ENCODE results near the gene CRIP2.

The CRIP2 gene

DNA sequence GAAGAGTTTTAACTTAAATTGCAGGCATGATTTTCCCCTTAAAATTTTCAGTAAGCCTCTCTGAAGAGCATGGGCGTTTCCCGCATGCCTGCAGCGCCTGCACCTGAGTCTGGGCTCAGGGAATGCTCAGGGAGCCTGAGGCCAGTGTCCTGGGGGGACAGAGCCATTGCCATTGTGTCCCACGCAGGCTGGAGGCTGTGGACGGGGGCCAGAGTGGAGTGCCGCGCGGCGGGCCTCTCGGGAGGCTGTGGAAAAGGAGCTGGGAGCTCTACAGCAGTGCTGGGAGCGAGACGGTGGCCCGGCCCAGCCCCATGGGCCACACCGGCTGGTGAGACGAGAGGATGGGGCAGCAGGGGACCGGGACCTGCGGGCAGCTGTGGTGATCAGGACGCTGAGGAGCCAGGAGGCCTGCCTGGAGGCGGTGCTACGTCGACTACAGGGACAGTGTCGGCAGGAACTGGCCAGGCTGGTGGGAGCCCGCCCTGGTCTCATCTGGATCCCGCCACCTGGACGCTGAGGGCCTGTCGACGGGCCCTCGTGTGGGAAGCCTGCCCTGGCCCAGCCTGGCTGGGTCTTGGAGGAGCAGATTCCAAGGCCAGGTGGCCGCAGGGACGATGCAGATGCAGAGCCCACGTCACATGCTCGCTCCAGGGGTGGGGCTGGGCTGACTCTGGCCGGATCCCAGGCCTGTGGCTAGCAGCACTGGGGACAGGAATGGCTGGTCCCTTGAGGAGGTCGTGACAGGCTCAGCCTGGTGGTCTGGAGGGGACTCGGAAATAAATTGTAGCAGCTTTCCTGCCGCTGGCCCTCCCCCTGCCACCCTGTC lies 24.0 kb downstream of the CRIP2 start:
- DNase-seq (ENCODE audit: low read depth), result no peak

DNA sequence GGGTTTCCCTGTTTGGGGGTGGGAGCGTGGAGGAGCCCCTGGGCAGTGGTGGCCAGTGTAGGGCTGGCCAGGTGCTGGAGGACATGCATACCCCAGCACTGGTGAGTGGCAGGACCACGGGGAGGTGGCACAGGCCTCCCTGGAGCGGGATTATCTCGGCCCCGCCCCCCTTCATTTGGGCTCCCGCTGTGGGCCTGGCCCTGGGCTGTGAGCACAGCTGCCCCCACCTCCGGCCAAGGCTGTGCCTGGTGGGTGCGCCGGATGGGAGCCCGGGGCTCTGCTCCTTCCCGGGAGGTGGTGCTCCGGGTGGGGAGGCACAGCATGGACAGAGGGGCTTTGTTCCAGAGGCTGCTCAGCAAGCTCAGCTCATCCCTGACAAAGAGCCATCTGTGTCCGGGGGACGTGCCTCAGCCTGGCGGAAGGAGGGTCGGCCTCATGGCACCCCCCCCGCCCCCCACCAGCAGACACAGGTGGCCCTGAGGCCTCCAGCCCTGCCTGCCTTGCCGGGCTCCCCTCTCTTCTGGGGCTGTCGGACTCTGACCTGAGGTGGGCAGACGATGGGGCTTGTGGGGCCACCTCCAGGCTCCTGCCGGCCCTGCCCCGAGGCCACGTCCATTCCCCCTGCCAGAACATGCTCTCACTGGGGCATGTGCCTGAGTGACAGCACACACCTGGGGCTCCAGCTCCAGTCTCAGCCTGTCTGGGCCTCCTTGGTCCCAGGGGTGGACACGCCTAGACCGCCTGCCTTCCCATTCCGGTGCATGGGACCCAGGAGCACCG lies 24.8 kb downstream of the CRIP2 start:
- no peak for DNase-seq (ENCODE audit: low read depth)

DNA sequence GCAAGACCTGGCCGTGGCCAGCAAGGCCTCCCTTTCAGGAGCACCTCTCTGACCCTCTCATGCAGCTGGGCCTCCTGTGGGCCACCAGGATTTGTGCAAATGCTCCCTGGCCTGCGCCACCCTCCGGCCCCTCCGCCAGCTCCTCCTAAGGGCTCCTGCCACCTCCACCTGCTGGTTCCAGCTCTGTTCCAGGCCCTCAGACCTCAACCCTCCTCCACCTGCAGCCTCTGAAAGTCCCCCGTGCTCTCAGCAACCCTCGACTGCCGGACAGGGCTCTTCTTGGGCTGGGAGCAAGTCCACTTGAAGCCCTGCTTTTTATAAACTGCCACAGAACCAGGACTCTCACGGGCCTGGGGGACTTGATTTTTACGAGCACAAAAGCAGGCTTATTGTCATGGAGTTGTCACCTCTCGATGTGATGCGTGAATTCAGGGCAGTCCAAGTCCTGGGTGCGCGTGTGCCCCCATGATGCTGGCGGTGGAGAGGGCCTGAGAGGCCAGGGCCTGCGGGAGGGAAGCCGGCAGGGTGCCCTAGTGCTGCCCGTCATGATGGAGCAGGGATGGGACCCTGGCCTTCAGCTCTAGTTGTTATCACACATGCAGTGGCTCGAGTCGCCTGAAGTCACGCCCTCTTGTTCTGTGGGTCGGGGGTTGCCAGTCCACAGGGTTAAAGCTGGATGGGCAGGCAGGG lies 25.6 kb downstream of the CRIP2 start:
- no peak for DNase-seq (ENCODE audit: low read depth)

DNA sequence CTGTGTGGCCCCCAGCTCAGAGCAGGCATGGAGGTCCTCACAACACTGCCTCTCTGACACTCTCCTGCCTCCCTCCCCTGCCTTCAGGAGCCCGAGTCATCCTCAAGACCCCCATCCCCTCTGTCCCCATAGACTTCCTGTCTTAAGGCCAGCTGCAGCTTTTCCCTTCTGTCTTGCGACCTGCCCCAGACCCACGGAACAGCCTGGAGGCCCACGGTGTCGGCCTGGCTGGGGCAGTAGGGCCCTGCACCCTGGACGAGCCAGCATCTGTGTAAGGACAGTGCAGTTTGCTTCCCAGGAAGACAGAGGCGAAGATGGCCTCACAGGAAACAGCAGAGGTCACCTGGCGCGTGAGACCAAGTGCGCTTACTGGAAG lies 26.1 kb downstream of the CRIP2 start:
- DNase-seq (ENCODE audit: low read depth), result no peak

DNA sequence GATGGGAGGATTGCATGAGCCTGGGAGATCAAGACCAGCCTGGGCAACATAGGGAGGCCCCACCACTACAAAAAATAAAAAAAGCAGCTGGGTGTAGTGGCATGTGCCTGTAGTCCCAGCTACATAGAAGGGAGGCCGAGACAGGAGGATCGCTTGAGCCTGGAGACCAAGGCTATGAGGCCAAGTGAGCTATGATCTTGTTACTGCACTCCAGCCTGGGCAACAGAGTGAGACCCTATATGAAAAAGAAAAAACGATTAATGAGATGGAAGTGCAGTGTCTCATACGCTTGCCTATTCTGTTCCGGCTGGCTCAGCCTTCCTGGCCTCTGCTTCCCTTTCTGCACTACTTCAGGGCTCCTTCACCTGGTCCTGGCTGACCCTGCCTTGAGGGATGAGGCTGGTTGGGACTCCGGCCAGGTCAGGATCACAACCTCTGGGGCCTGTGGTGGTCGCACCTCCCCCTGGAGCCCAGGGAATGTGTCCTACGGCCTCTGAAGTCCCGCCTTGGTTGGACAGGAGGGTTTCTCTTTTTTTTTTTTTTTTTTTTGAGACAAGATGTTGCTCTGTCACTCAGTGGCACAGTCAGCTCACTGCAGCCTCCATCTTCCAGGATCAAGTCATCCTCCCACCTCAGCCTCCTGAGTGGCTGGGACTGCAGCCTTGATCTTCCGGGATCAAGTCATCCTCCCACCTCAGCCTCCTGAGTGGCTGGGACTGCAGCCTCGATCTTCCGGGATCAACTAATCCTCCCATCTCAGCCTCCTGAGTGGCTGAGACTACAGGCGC lies 27.1 kb downstream of the CRIP2 start:
- DNase-seq (ENCODE audit: low read depth), result no peak

DNA sequence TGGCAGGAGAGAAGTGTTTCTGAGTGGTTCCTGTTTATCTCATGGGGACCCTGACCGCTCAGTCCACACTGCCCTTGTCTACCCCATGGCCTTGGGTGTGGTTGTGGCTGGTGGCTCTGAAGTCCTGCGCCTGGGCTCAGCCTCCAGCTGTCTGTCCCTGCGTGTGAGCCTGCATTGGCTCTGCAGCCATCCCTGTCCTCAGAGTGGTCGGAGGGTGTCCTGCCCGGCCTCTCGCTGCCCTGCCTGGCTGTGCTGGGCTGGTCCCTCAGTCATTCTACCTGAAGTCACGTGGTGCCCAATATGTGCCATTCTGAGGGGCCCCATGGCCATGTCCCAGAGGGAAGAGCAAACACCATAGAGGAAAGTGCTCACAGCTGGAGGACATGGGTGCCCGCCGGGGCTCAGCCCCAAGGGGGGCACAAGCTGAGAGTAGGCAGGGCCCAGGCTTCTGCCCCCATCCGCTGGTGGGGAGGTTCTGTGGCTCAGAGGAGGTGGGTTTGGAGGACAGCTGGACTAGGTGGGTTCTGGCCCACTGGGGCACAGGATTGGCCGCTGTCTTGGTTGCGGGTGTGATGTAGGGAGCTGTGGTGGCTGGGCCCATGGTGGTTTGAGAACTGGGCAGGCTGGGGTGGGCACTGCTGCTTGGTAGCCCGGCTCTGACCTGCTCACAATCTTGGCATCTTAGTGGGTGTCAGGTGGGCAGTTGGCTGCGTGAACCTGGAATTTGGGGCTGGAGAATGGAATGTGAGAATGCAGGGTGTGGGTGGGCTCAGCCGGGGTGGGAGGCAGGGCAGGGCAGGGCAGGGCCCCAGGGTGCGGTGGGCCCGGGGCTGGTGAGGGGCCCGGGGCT lies 28.1 kb downstream of the CRIP2 start:
- DNase-seq (ENCODE audit: low read depth), result no peak

DNA sequence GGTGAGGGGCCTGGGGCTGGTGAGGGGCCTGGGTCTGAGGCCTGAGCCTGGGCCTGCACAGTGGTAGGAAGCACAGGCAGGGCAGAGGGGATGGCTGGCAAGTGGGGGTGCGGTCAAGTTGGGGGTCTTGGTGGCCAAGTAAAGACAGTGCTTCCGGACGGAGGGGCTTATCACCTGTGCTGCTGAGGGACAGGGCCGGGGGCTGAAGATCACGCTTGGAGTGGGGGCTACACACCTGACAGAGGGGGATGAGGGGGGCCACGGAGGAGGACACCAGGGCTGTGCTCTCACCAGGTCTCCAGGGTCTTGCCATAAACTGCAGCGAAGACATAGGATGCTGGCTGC lies 28.6 kb downstream of the CRIP2 start:
- no peak for DNase-seq (ENCODE audit: low read depth)

DNA sequence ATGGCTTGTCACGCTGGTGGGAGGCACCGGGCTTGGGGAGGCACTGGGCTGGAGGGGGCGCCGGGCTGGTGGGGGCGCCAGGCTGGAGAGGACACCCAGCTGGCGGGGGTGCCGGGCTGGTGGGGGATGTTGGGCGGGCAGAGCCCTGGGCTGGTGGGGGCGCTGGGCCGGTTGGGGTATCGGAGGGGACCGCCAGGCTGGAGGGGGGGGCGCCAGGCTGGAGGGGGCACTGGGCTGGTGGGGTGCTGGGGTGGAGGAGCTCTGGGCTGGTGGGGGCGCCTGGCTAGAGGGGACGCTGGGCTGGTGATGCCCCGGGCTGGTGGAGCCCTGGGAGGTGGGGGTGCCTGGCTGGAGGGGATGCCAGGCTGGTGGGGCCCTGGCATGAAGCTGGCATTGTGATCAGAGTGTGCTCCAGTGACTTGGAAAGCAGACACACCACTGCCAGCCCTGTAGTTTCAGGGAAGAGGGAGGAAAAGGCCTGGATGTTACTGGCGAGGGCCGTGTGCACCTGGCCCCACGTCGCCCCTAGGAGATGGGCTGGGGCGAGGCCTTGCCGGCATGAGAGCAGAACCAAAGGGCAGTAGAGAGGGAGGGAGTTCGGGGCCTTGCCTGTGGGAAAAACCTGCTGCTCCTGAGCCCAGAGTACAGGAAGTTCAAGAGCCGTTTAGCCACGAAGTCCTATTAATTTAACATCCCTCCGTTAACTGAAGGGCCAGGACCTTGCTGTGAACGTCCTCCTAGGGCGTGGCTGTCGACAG lies 29.5 kb downstream of the CRIP2 start:
- DNase-seq (ENCODE audit: low read depth), result no peak

DNA sequence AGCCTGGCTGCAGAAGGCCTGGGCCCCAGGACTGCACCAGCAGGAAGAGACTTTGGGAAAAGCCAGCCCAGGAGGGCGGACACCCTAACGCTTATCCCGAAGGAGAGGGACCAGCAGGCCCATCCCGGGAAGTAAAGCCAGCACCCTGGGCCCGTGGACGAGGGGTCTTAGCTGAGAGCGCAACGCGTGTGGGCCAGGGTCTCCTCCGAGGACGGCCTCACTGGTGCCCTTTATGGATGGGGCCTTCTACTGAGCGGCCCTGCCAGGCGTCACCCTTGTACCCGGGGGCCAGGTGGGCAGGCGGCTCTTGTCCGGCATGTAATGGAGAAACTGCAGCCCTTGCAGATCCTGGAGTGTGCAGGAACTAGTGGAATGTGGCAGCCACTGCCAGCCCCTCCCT lies 30.5 kb downstream of the CRIP2 start:
- no peak for DNase-seq (ENCODE audit: low read depth)

DNA sequence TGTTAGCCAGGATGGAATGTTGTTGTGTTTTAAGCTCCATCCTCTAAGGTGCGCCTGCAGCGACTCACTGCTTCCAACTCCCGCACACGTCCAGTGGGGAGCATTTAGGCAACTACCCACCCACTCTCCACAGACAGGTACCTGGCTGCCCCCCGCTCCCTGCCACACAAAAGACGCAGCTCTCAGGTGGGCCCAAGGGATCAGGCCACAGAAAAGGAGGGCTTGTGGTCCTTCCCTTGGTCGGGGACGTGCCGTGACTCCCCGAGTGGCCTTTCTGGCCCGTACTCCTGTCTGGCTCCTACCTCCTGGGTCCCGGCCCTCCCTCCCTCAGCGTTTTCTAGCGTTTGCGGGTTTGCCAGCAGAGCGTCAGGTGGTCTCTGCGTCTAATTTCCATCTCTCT lies 32.6 kb downstream of the CRIP2 start:
- no peak for DNase-seq (ENCODE audit: low read depth)

DNA sequence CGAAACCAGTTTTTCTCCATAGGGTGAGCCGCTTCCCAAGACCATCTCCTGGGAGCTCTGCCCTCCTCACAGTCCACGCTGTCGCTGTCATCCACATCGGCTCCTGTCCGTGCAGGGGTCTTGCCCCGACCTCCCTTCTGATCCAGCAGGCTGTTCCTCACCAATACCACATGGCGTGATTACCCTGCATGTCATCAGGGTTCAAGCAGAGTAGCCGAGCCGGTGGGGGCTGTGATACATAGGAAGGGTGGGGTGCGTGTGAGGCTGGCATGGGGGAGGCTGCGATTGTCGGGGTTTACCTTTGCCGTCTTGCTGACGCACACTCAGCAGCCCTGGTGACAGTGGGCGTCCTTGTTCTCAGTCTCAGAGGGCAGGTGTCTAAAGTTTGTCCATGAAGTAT lies 33.4 kb downstream of the CRIP2 start:
- no peak for DNase-seq (ENCODE audit: low read depth)

DNA sequence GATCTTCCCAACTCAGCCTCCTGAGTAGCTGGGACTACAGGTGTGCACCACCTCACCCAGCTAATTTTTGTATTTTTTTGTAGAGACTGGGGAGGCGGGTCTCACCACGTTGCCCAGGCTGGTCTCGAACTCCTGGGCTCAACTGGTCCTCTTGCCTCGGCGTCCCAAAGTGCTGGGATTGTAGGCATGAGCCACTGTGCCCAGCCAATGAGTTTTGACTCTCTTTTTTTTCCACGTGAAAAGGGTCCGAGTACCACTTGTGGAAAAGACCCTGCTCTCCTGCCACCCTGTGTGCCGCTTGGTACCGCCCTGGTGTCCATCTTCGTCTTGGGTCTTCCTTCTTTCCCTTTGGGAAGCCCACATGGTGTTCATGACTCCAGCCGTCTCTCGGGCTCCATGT lies 34.0 kb downstream of the CRIP2 start:
- DNase-seq (ENCODE audit: low read depth), result no peak

DNA sequence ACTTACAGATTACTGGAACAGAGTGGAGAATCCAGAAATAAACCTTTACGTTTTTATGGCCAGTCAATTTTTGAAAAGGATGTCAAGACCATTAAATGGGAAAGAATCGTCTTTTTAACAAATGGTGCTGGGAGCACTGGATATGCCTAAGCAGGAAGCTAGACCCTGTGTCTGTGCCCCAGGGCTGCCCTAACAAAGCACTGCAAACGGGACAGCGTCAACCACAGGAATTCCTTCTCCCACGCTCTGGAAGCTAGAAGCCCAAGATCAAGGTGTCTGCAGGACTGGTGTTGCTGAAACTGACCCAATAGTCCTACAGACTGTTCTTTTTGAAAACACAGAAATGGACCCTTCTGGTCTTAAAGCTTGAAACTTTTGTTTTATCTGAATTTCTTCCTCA lies 42.5 kb downstream of the CRIP2 start:
- no peak for DNase-seq (ENCODE audit: low read depth)

DNA sequence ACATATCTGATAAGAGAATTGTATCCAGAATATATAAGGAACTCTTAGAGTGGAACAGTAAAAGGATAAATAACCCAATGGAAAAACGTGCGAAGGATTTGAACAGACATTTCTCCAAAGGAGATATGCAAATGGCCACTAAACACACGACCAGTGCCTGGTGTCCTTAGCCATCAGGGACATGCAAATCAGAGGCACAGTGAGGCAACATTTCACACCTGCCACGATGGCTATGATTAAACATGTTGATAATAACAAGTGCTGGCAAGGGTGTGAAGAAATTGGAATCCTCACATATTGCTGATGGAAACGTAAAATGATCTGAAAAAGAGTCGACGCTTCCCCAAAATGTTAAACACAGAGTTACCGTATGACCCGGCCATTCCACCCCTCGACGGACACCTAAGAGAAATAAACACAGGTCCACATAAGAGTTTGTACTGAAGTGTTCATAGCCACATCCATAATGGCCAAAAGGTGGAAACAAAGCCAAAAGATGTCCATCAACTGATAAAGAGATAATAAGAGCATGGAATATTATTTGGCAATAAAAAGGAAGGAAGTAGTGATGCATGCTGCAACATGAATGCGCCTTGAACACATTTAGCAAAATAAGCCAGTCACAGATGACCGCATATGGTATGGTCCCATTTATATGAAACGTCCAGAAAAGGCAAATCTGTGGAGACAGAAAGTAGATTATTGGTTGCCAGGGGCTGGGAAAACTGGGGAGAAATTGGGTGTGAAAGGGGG lies 45.5 kb downstream of the CRIP2 start:
- DNase-seq (ENCODE audit: low read depth), result no peak

DNA sequence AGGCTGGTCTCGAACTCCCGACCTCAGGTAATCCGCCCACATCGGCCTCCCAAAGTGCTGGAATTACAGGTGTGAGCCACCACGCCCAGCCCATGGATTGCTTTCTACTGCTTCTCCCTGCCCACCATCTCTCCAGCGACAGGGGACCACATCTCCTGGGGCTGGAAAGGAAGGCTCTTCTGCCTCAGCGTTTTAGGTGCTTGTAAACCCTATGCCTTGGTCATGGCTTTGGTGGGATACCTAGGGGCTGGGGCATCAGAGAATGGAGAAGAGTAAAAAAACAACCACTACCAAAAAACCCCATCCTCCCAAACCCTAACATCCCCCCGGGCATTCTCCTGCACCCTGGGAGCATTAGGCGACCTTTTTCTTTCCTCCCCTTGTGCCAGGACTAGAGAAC lies 50.7 kb downstream of the CRIP2 start:
- DNase-seq (ENCODE audit: low read depth), result no peak

DNA sequence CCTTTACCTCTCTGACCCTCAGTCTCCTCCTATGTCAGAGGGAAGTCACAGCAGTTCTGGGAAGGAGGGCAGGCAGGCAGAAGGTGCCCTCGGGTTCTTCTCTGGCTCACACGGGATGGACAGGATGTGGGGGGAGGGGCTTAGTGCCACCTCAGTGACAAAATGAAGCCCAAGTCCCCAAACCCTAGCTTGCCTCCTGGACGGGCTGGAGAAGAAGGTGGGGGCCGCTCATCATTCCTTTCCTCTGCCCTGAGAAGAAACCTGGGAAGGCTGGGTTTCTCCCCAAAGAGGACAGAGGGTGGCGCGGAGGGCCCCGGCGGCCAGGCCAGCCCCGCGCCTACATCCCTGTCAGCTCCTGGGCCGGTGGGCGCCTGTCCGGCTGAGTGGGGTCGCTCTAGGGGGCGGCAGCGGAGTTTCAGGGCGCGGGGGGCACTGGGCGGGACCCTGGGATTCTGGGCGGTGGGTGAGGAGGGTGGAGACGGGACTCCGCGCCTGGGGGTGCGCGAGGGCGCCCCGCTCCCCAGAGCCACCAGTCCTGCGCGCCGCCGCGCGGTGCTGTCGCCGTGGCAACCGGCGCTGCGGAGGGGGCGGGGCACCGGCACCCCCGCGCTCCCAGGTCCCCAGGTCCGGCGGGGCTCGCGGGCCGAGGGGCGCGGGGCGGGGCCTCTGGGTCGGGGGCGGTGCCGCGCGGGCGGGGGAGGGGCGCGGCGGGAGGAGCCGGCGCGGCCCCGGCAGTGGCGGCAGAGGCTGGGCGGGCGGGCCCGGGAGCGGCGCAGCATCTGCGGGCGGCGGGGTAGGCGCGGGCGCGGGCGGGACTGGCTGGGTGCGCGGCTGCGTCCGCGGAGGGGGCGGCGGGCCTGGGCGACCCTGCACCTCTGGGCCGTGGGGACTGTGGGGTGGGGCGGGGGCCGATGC lies 51.5 kb downstream of the CRIP2 start, which contains the start of gene TMEM121:
Gene TMEM121, plus strand, starts transcription at position 723 of the 915 bp plus-strand sequence. CDS start 2,252 bp downstream, outside the sequence.
- DNase-seq (ENCODE audit: low read depth), result no peak

DNA sequence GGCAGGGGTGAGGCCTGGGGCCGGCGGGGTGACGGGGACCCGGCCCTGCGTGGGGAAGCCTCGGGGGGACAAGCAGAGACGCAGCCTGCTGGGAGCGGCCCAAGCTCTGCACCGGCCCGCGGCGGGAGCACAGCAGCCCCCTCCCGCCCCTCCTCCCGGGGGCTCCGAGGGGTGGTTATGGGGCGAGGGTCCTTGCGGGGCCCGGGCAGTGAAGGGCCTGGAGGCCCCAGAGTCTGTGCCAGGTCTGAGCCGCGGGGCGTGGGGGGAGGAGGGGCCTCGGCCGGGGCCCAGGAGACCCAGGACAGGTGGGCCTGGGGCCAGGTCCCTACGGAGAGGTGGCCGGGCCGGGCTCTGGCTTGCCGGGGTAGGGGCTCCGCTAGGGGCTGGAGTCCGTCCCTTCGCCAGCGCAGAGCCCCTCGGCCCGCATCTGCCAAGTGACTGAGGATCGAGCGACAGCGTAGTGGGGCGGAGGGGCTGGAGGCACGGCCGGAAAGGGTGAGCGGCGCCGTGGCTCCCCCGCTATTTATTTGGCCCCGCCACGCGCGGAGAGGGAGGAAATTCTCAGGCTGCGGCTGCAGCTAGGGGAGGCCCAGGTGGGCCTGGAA lies 52.3 kb downstream of the CRIP2 start:
- DNase-seq (ENCODE audit: low read depth), result no peak

DNA sequence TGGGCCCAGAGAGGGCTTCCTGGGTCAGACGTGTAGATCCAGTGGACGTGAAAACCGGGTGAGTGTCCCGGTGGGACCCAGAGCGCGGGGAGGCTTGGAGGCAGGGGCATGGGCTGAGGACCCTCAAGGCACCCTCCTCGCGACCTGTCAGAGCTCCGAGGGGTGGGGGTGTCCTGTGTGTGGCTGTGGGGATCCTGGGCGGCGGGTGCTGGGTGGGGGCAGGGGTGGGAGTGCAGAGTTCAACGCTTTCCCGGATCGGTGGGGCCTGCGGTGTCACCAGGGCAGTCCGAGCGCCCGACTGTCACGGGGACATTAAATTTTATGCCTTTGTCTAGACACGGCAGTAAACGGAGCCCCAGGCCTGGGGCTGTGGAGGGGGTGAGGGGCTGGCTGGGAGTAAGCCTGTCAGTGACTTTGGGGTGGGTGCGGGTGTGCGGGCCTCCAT lies 52.8 kb downstream of the CRIP2 start:
- no peak for DNase-seq (ENCODE audit: low read depth)
